Bone marrow (tissue), 2 donors: ENCODE measurements around the gene C5AR1.
"Not testable (repeated sequence)": the region's sequence is repeated elsewhere in the genome, so short reads cannot be mapped to it uniquely, and the experiment has no call there.

ENCODE experiments used
- DNase-seq, 2 donors: peaks; one replicate each; lab custom pipeline; 2025; lab: John Stamatoyannopoulos, UW

C5AR1 gene

DNA sequence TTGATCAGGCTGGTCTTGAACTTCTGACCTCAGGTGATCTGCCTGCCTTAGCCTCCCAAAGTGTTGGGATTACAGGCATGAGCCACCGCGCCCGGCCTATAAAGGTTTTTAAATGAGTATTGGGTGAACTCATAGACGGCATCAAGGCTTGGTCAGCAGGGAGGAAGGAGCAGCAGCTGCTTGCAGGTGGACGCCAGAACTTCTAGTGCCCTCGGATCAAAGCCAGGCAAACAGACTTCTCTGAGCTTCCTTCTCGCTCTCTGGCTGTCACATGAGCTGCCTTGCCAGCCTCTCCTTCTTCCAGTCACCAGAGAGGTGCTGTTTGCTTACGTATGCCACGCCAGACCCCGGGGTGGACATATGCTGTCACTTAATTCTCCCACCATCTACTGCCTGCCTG is 55.8 kb downstream of the C5AR1 start:
- DNase-seq, result not testable (repeated sequence)

DNA sequence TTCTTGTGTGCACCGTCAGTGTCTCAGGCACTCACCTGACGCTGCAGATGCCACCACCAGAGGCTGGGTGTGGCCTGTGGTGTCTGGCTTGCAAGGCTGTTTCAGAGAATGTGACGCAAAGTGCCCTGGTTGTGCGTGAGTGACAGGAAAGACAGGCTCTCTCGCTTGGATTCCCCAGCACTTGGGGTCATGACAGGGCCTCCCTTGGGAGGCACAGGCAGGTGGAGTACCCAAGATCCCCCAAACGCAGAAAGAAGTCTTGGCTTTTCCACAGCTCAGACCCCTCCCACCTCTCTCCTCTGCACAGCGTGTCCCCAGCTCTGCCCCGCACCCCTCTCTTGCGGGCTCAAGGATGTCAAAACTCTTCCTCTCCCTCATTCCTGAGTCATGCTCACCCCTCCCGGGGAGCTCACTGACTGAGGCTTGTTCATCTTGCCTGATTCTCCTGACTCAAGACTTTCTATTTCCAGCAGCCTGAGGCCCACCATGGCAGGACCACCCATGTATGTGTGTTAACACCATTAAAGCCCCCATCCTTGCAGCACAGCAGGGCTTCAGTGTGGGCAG is 60.5 kb downstream of the C5AR1 start:
- DNase-seq, result peak; percentile 61 to 67

GRCh38 chr19:47371261-47371660 is 61.6 kb downstream of the C5AR1 start:
- DNase-seq, result no peak
